Thoracic aorta (tissue), 2 donors: ENCODE data around the gene DGKZ. TPM values are rescaled to one million over a fixed set of nuclear protein-coding genes. Genes with fewer than 3 reads are reported as not detected.

Experiments
- ATAC-seq: fragments of 150-250 bp; one replicate; pipeline ENCODE4 v1.8.0; 2017; ENCODE audit warnings: low read depth; ENCODE audit not compliant: insufficient number of reproducible peaks, low FRiP score
- DNase-seq: peaks from one replicate; pipeline ENCODE4 v3.0.0-alpha.2; 2020; ENCODE audit warnings: low spot score
- H3K27ac ChIP-seq, 2 donors: fragments of 200-600 bp; sonication (generic); 1 replicate in 1 of 2; 2 replicates in 1 of 2; pipeline ENCODE4 v1.5.1; 2016; ENCODE audit warnings: mild to moderate bottlenecking in 2 of 2, moderate library complexity in 2 of 2
- H3K27me3 ChIP-seq: fragments of 200-600 bp; sonication (generic); replicated peaks from 2 replicates; pipeline ENCODE4 v1.6.0; 2016; ENCODE audit warnings: mild to moderate bottlenecking; ENCODE audit not compliant: insufficient read depth
- H3K36me3 ChIP-seq: fragments of 200-600 bp; sonication (generic); one replicate; pipeline ENCODE4 v1.5.1; 2016
- H3K4me1 ChIP-seq, 2 donors: fragments of 200-600 bp; sonication (generic); 1 replicate in 1 of 2; 2 replicates in 1 of 2; pipeline versions ENCODE4 v1.5.1 to v1.6.0; 2016; ENCODE audit warnings: low read depth in 2 of 2, mild to moderate bottlenecking in 1 of 2; ENCODE audit not compliant: control insufficient read depth in 1 of 2
- H3K4me3 ChIP-seq: fragments of 200-600 bp; sonication (generic); 2 replicates; pipeline ENCODE4 v1.5.1; 2016; ENCODE audit warnings: mild to moderate bottlenecking
- H3K9me3 ChIP-seq: fragments of 200-600 bp; sonication (generic); 2 replicates; pipeline ENCODE4 v1.5.1; 2016
- CTCF ChIP-seq: fragments of 200-600 bp; sonication (generic); IDR thresholded peaks from one replicate; pipeline ENCODE4 v1.5.1; 2019; ENCODE audit warnings: antibody characterized with exemption
- total RNA-seq, 2 donors: library from RNA; depleted of rRNA; stranded (reverse); fragments of >200 nt; gene quantifications; one replicate each; pipeline versions ENCODE4 v1.1.0 to v1.2.3, GENCODE V29; 2016

The DGKZ gene
- total RNA-seq, 2 donors from 2014 or later, result 40.6 to 68.2 TPM

GRCh38 chr11:46414879-46415278 is 67.6 kb downstream of the DGKZ start:
- DNase-seq (no peak), ATAC-seq (no peak)
- H3K36me3 ChIP-seq, result peaks cover 51% of the 10 kb centered on the region
- no peaks in the 10 kb centered on the region for H3K27me3 ChIP-seq
- no peak overlapping the region for H3K27ac ChIP-seq
- H3K4me3 ChIP-seq, result no peak overlapping the region
- no peaks in the 10 kb centered on the region for H3K9me3 ChIP-seq
- TF ChIP-seq CTCF, result no peak
- H3K4me1 ChIP-seq, result no peaks in the 10 kb centered on the region

- peaks cover 41% of the 10 kb centered on the region for H3K36me3 ChIP-seq
- H3K27ac ChIP-seq, result no peak overlapping the region
- DNase-seq, result no peak
- no peaks in the 10 kb centered on the region for H3K27me3 ChIP-seq
- no peak for TF ChIP-seq CTCF
- H3K4me1 ChIP-seq, result no peaks in the 10 kb centered on the region
- no peak for ATAC-seq
- H3K9me3 ChIP-seq, result no peaks in the 10 kb centered on the region
- no peak overlapping the region for H3K4me3 ChIP-seq
Measured at GRCh38 chr11:46417711-46418110, 70.4 kb downstream of the DGKZ start.

GRCh38 chr11:46418751-46419150 is 71.5 kb downstream of the DGKZ start:
- no peak for DNase-seq
- peaks cover 35% of the 10 kb centered on the region for H3K36me3 ChIP-seq
- no peak overlapping the region for H3K4me3 ChIP-seq
- no peaks in the 10 kb centered on the region for H3K4me1 ChIP-seq
- H3K27me3 ChIP-seq, result no peaks in the 10 kb centered on the region
- H3K9me3 ChIP-seq, result no peaks in the 10 kb centered on the region
- H3K27ac ChIP-seq, result no peak overlapping the region
- no peak for TF ChIP-seq CTCF
- no peak for ATAC-seq

GRCh38 chr11:46420513-46420912 is 73.2 kb downstream of the DGKZ start:
- no peak overlapping the region for H3K27ac ChIP-seq
- no peaks in the 10 kb centered on the region for H3K9me3 ChIP-seq
- H3K4me1 ChIP-seq, result no peaks in the 10 kb centered on the region
- H3K36me3 ChIP-seq, result peaks cover 18% of the 10 kb centered on the region
- no peak overlapping the region for H3K4me3 ChIP-seq
- DNase-seq (no peak), ATAC-seq (no peak)
- no peak for TF ChIP-seq CTCF
- H3K27me3 ChIP-seq, result no peaks in the 10 kb centered on the region

GRCh38 chr11:46421257-46421880 is 74.1 kb downstream of the DGKZ start:
- H3K27me3 ChIP-seq, result no peaks in the 10 kb centered on the region
- H3K4me1 ChIP-seq, result no peaks in the 10 kb centered on the region
- H3K4me3 ChIP-seq, result no peak overlapping the region
- no peak overlapping the region for H3K27ac ChIP-seq
- no peak for DNase-seq
- H3K36me3 ChIP-seq, result peaks cover 10% of the 10 kb centered on the region
- TF ChIP-seq CTCF, result no peak
- no peaks in the 10 kb centered on the region for H3K9me3 ChIP-seq
- no peak for ATAC-seq
